Dermis blood vessel endothelial cell (primary cell): Measurements from ENCODE around the gene RDH14. TPM values are rescaled to one million over a fixed set of nuclear protein-coding genes. Genes with fewer than 3 reads are reported as not detected.
A peak's percentile ranks its signal among the peaks of the same experiment; 100 is the strongest.

ENCODE experiments used
- DNase-seq: peaks from one replicate; pipeline ENCODE4 v3.0.0; 2010
- total RNA-seq: library from RNA; depleted of rRNA; stranded (reverse); fragments of >200 nt; gene quantifications from 2 replicates; pipeline ENCODE4 v1.2.3, GENCODE V29; 2014

RDH14 gene
- total RNA-seq, 1 donor from 2014 or later: 32.0 TPM

DNA sequence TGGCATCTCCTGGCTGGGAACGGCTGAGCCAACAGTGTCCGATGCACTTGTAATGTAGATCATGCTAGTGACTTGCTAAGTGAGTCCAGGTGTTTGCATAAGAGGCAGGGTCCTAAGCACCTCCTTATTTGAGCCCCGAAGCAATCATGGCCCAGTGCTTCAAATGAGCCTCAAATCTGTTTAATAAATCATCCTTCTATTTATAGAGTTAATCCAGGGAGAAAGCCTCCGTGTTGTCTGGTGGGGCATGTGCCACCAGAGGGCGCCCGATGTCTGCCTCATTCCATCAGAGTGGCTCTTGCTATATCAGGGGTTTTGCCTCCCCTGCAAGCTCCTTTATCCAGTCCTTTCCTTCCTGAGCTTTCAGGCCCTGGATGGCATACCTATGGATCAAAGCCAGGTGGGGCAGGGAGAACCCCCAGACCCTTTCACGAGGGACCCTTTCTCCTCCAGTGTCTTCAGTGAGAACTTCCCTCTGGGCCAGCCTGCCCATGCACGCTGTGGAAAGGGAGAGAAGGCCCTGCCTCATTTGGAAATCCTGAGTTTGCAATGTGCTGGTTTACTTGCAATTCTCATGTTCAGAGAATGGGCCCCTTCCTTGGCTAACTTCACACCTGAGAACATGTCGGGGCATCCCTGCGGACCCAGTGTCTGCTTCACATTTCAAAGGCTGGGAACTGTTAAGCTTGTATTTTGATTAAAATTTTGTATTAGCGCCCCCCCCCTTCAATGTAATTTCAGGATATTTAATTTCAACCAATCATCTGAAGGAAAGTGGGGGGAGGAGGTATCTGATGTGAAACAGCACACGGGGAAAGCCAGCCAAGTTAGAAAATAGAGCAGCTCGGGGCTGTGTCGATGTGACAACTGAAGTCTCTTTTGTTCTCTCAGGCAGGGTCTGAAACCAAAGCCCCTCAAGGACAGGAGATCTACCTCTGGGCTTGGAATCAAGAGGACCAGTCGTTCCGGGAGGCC lies 39.7 kb downstream of the RDH14 start:
- peak; percentile 85 for DNase-seq

DNA sequence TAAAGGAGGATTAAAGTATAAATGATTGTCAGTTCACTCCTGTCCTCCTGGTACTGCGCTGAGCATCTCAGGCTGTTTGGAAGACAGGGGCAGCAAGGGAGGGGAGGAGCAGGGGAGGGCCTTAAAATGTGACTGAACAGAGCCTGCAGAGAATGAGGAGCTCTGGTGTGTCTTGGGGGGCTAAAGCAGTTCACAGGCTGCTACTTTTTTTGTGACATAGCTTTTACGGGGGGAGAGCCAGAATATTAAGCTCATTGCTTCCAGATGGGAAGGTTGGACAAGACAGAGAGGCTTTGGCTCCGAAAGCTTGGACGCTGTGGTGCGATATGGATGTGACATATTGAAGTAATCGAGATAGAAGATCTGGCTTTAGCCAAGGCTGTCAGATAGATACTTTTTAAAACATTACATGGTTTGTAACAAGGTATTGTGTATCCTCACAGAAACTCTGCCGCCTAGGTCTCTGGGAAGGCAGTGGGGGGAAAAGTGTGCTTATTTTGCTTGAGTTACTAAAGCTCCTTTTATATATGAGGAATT lies 40.5 kb downstream of the RDH14 start:
- no peak for DNase-seq

- no peak for DNase-seq
These were observed 42.0 kb downstream of the RDH14 start for GRCh38 chr2:18518116-18519111.

- no peak for DNase-seq
These were observed 43.1 kb downstream of the RDH14 start for GRCh38 chr2:18517386-18517785.

DNA sequence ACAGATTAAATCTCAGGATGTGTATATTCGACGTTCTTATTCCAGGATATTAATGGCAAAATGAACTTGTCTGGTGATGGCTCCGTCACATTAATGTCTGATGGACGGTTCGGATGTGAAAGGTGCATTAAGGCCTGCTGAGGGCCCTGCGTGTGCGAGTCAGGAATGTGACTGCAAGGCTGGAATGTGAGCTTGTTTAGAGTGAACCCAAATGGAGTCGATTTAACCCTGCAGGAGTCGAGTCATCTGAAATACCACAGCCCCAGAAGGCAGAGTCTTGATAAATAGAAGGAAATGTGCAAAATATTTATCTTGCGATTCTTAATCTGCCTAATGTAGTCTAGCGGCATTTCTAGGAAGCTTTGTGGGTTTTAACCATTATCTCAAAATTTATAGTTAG lies 44.3 kb downstream of the RDH14 start:
- DNase-seq: no peak

DNA sequence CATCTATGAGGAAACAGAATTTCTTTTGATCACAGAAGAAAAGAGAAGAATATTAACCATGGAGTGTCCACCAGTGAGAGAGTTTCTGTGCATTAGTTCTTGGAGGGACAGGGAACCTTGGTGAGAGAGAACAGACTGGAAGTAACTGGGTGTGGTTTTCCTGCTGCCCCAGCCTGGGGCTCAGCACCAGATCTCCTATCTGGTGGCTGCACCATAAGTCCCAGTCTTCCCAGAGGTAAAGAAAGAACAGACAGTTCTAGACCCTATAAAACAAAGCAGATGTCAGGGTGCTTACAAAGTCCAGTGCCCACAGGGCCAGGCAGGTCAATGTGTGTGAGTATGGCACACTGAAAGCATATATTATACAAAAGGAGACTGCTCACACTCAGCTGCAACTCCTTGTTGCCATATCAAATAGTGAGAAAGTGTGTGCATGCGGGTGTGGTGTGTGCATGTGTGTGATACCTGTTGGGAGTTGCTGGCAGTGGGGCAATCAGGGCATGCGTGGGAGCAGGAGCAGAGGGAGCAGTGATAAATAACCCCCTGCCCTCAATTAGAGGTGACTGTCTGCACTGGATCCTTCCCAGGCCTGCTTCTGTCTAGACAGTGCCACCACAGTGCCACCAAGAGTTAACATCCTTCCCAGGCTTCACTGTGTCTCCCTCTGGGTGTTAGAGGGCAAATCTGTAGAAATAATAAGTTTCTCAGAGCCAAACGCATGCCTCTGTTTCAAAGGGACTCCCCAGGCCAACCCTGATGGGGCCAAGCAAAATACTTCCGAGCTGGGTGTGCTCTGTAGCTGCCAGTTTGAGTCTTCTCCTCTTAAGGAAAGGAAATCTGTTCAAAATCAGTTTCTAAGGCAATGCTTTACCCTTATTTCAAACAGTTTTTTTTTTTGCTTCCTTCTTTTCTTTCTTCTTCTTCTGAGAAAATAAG lies 45.7 kb downstream of the RDH14 start:
- no peak for DNase-seq

- no peak for DNase-seq
These were observed 49.7 kb downstream of the RDH14 start for GRCh38 chr2:18510775-18511174.

- DNase-seq: no peak
These were observed 53.5 kb downstream of the RDH14 start for GRCh38 chr2:18506883-18507509.

GRCh38 chr2:18505703-18506341 lies 54.6 kb downstream of the RDH14 start:
- DNase-seq: no peak

Other genes with a start within 250 kb of the RDH14 start
- not detected in 2 replicates for gene NT5C1B, start 28.9 kb upstream of the RDH14 start, total RNA-seq